ENCODE measurements around the gene CNKSR3. TPM values are rescaled to one million over a fixed set of nuclear protein-coding genes. Genes with fewer than 3 reads are reported as not detected.

The CNKSR3 gene
- total RNA-seq, 1 donor from 2014 or later, result not detected

- Mint-ChIP-seq H3K27me3 (no peaks in the 10 kb centered on the region), H3K9me3 (no peaks in the 10 kb centered on the region), H3K27ac (no peak overlapping the region), H3K4me3 (no peak overlapping the region), H3K36me3 (ENCODE audit: low read depth) (no peaks in the 10 kb centered on the region), H3K4me1 (no peaks in the 10 kb centered on the region)
- DNase-seq, result no peak
- intact Hi-C loops (cut with micrococcal nuclease), result no loop called here
Measured at GRCh38 chr6:154471609-154472362, 38.7 kb downstream of the CNKSR3 start.

- no peaks in the 10 kb centered on the region for H3K4me1 Mint-ChIP-seq
- no peak overlapping the region for H3K4me3 Mint-ChIP-seq
- intact Hi-C loops (cut with micrococcal nuclease), result no loop called here
- no peaks in the 10 kb centered on the region for H3K27me3 Mint-ChIP-seq
- no peak overlapping the region for H3K27ac Mint-ChIP-seq
- H3K36me3 Mint-ChIP-seq (ENCODE audit: low read depth), result no peaks in the 10 kb centered on the region
- DNase-seq, result no peak
- no peaks in the 10 kb centered on the region for H3K9me3 Mint-ChIP-seq
Measured at GRCh38 chr6:154469306-154469935, 41.1 kb downstream of the CNKSR3 start.

DNA sequence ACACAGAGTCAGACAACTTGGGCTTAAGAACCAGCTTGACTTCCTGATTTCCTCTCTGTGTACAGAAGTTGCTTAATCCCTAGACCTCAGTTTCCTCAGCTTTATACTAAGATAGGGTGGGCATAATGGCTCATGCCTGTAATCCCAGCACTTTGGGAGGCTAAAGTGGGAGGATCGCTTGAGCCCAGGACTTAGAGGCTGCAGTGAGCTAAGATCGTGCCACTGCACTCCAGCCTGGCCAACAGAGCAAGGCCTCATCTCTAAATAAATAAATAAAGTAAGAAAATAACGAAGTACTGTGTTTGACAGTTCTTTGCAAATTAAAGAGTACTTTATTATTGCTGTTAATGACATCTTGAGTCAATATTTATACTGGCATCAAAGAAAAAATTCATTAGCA, 41.7 kb downstream of the CNKSR3 start:
- Mint-ChIP-seq H3K4me1 (no peaks in the 10 kb centered on the region), H3K27me3 (no peaks in the 10 kb centered on the region), H3K4me3 (no peak overlapping the region), H3K27ac (no peak overlapping the region), H3K9me3 (no peaks in the 10 kb centered on the region), H3K36me3 (ENCODE audit: low read depth) (no peaks in the 10 kb centered on the region)
- no peak for DNase-seq
- intact Hi-C loops (cut with micrococcal nuclease), result no loop called here

- no peak overlapping the region for H3K27ac Mint-ChIP-seq
- H3K36me3 Mint-ChIP-seq (ENCODE audit: low read depth), result no peaks in the 10 kb centered on the region
- H3K4me3 Mint-ChIP-seq, result no peak overlapping the region
- DNase-seq, result no peak
- H3K9me3 Mint-ChIP-seq, result no peaks in the 10 kb centered on the region
- no peaks in the 10 kb centered on the region for H3K27me3 Mint-ChIP-seq
- no peaks in the 10 kb centered on the region for H3K4me1 Mint-ChIP-seq
- intact Hi-C loops (cut with micrococcal nuclease), result no loop called here
Measured at GRCh38 chr6:154466971-154467679, 43.4 kb downstream of the CNKSR3 start.

DNA sequence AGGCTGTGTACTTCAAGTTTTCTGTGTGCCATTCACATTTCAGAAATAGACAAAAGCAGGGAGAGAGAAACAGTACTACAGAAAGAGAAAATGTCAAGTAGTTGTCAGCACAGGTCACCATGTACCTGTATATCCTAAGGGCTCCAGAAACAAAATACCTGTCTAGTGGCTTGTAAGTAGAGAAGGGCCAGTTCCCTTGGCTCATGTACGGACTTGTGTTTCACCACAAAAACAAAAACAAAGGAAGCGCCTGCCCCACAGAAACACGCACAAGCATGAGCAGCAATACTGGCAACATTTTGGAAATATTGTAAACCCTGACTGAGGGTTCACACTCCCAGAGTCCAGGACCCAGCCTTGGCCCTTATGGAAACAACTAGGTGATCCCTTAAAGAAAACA, 44.3 kb downstream of the CNKSR3 start:
- Mint-ChIP-seq H3K27ac (no peak overlapping the region), H3K27me3 (no peaks in the 10 kb centered on the region), H3K36me3 (ENCODE audit: low read depth) (no peaks in the 10 kb centered on the region), H3K9me3 (no peaks in the 10 kb centered on the region), H3K4me3 (no peak overlapping the region), H3K4me1 (no peaks in the 10 kb centered on the region)
- intact Hi-C loops (cut with micrococcal nuclease), result no loop called here
- DNase-seq, result no peak

DNA sequence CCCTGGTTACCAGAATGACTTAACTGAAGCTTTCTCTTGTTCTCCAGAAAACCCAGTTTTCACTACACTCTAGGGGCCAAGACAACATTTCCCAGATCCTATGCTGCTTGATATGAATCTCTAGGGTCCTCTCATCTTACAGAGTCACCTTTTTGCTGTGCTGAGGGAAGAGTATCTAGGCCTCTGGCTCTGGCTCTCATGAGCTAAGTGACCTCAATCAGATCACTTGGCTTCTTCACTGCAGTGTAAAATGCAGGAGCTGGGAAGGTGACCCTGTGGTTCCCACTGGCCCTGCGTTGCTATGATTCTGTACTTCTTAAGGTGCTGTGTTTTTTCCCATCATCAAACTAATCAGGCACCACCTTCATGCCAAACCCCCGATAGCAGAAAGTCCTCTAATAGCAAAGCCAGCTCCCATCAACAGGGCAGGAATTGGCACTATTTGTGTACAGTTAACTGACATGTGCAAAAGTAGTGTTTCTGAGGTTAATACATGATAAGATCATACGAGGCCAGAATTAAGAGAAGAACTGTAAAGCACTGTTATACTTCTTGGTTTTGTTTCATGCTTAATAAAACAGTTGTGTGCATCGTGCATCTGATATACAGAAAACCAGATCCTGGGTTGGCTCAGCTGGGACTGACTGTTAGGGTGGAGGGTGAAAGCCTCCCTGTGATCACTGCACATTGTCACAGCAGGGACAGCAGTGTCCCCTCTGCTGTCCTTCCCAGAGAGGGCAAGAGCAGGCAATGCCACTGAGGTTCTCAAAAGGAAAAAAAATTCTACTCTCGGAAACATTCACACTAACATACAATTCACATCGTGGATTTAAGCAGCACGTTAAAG, 46.7 kb downstream of the CNKSR3 start:
- Mint-ChIP-seq H3K4me3 (no peak overlapping the region), H3K27ac (no peak overlapping the region), H3K27me3 (peaks cover 4% of the 10 kb centered on the region), H3K9me3 (no peaks in the 10 kb centered on the region), H3K4me1 (no peaks in the 10 kb centered on the region), H3K36me3 (ENCODE audit: low read depth) (no peaks in the 10 kb centered on the region)
- DNase-seq, result no peak
- intact Hi-C loops (cut with micrococcal nuclease), result no loop called here

- Mint-ChIP-seq H3K4me3 (no peak overlapping the region), H3K4me1 (no peaks in the 10 kb centered on the region), H3K27me3 (peaks cover 7% of the 10 kb centered on the region), H3K36me3 (ENCODE audit: low read depth) (no peaks in the 10 kb centered on the region), H3K27ac (no peak overlapping the region), H3K9me3 (no peaks in the 10 kb centered on the region)
- intact Hi-C loops (cut with micrococcal nuclease), result no loop called here
- DNase-seq, result no peak
Measured at GRCh38 chr6:154462425-154462824, 48.1 kb downstream of the CNKSR3 start.

DNA sequence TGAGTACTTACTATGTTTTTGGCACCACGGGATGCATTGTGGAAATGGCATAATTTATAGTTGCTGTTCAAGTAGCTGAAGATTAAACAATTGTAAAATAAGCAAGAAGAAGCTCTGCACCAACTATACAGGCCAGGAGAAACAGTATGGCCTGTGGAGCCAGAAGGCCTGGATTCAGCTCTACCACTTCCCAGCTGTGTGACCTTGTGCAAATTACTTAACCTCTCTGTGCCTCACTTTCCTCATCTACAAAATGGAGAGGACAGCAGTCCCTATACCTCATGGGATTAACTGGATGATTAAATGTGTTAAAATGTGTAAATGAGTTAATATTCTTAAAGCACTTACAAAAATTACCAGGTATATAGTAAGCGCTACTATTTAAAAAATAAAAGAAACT, 49.1 kb downstream of the CNKSR3 start:
- Mint-ChIP-seq H3K4me1 (no peaks in the 10 kb centered on the region), H3K9me3 (no peaks in the 10 kb centered on the region), H3K4me3 (no peak overlapping the region), H3K36me3 (ENCODE audit: low read depth) (no peaks in the 10 kb centered on the region), H3K27me3 (peaks cover 7% of the 10 kb centered on the region), H3K27ac (no peak overlapping the region)
- no peak for DNase-seq
- intact Hi-C loops (cut with micrococcal nuclease), result no loop called here

DNA sequence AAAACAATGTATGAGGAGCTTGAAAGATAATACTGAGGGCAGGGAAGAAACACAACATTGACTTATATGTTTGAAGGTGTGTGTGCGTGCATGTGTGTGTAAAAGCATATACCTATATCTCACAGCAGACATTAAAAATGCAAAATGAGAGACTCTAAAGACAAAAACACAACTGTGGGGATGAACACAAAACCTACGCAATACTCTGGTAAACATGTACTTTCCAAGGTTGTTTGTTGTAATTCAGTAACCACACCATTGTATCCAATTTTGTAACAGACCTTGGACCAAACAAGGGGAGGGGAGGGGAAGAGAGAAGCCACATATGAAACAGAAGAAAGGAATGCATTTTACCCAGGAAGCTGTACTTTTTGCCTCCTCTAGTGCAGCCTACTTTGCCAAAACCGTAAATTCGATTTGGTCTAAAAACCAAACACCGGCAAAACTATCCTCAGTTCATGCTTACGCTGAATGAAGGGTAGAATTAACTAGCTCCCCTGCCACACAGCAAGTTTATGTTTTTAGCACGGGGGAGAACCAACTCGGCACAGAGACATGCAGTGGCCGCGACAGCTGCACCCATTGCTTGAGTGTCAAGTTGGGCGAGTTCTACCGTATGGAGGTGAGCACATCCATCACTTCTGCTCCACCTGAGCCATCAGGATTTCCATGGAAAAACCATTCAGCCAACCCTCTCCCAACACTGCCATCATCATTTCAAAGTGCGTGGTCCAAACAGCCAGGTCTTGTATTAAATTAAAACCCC, 50.0 kb downstream of the CNKSR3 start:
- H3K9me3 Mint-ChIP-seq, result no peaks in the 10 kb centered on the region
- H3K27me3 Mint-ChIP-seq, result peaks cover 7% of the 10 kb centered on the region
- no peak overlapping the region for H3K4me3 Mint-ChIP-seq
- no peak for DNase-seq
- H3K27ac Mint-ChIP-seq, result no peak overlapping the region
- H3K4me1 Mint-ChIP-seq, result no peaks in the 10 kb centered on the region
- intact Hi-C loops (cut with micrococcal nuclease), result no loop called here
- no peaks in the 10 kb centered on the region for H3K36me3 Mint-ChIP-seq (ENCODE audit: low read depth)

- peaks cover 7% of the 10 kb centered on the region for H3K27me3 Mint-ChIP-seq
- no peaks in the 10 kb centered on the region for H3K36me3 Mint-ChIP-seq (ENCODE audit: low read depth)
- intact Hi-C loops (cut with micrococcal nuclease), result no loop called here
- no peaks in the 10 kb centered on the region for H3K9me3 Mint-ChIP-seq
- H3K4me1 Mint-ChIP-seq, result no peaks in the 10 kb centered on the region
- DNase-seq, result no peak
- no peak overlapping the region for H3K4me3 Mint-ChIP-seq
- H3K27ac Mint-ChIP-seq, result no peak overlapping the region
Measured at GRCh38 chr6:154459513-154459912, 51.0 kb downstream of the CNKSR3 start.

DNA sequence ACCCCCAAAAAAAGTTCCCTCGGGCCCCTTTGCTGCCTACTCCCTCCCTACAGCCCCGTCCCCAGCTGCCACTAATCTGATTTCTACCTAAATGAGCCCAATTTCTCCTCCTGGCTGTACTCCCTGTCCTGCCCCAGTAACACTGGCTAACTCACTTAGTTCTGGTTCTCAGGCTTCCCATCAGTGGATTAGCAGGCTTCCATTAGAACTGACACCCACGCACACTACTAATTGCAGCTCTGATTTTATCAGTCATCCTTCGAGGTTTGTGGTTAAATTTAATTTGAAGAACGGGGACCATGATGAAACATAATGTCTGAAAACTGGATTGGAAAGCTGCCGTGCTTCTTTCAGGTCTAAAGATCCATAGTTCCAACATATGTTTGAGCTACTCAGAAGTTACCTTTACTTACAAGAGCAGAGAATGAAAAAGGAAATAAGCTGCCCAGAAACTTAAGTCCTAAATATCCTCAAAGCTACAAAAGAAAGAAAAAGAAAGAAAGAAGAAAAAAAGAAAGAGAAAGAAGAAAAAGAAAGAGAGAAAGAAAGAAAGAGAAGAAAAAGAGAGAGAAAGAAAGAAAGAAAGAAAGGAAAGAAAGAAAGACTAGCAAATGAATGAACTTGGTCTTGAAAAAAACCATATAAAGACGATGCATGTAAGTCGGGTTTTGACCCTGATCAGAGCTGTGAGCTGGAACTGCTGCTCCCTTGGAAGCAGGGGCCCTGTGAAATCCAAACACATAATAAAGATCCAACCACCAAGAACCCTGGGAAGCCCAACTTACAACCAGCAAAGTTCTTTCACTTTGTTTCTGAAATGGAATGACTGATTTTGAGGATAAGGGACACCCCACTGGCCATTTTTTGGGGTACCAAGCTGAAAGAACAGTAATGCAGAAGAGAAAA, 51.7 kb downstream of the CNKSR3 start:
- no peak for DNase-seq
- H3K9me3 Mint-ChIP-seq, result no peaks in the 10 kb centered on the region
- intact Hi-C loops (cut with micrococcal nuclease), result no loop called here
- H3K4me1 Mint-ChIP-seq, result no peaks in the 10 kb centered on the region
- peaks cover 7% of the 10 kb centered on the region for H3K27me3 Mint-ChIP-seq
- no peak overlapping the region for H3K4me3 Mint-ChIP-seq
- H3K36me3 Mint-ChIP-seq (ENCODE audit: low read depth), result no peaks in the 10 kb centered on the region
- no peak overlapping the region for H3K27ac Mint-ChIP-seq

- Mint-ChIP-seq H3K36me3 (ENCODE audit: low read depth) (no peaks in the 10 kb centered on the region), H3K4me3 (no peak overlapping the region), H3K4me1 (no peaks in the 10 kb centered on the region), H3K9me3 (no peaks in the 10 kb centered on the region), H3K27ac (no peak overlapping the region), H3K27me3 (peaks cover 7% of the 10 kb centered on the region)
- intact Hi-C loops (cut with micrococcal nuclease), result no loop called here
- DNase-seq, result no peak
Measured at GRCh38 chr6:154457881-154458284, 52.6 kb downstream of the CNKSR3 start.
